ENCODE measurements around the gene ZFP28.

ZFP28 gene

DNA sequence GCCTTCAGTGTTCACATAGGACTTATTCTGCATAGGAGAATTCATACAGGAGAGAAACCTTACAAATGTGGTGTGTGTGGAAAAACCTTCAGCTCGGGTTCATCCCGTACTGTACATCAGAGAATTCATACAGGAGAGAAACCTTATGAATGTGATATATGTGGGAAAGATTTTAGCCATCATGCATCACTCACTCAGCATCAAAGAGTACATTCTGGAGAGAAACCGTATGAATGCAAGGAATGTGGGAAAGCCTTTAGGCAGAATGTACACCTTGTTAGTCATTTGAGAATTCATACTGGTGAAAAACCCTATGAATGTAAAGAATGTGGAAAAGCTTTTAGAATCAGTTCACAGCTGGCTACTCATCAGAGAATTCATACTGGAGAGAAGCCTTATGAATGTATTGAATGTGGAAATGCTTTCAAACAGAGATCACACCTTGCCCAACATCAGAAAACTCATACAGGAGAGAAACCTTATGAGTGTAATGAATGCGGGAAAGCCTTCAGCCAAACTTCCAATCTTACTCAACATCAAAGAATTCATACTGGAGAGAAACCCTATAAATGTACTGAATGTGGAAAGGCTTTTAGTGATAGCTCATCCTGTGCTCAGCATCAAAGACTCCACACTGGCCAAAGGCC, 13.4 kb upstream of the ZFP28 start:
- TF ChIP-seq FOXM1 (IDR thresholded peaks at IDR 0.05; ENCODE audit: borderline replicate concordance, low read depth) (no peak), TCF12 (IDR thresholded peaks at IDR 0.05; ENCODE audit: low read depth) (no peak), CREB1 (IDR thresholded peaks at IDR 0.05; ENCODE audit: low read depth) (no peak), RAD21 (IDR thresholded peaks at IDR 0.05; ENCODE audit: low read depth) (no peak), EP300 (IDR thresholded peaks at IDR 0.05; ENCODE audit: borderline replicate concordance) (no peak), TAF1 (IDR thresholded peaks at IDR 0.05; ENCODE audit: low read depth) (no peak), EGR1 (IDR thresholded peaks at IDR 0.05) (no peak), YY1 (IDR thresholded peaks at IDR 0.05; ENCODE audit: low read depth) (no peak), CEBPB (IDR thresholded peaks at IDR 0.05) (no peak), TEAD4 (IDR thresholded peaks at IDR 0.05) (no peak), ZBTB7A (IDR thresholded peaks at IDR 0.05; ENCODE audit: low read depth) (no peak), NFIC (IDR thresholded peaks at IDR 0.05) (no peak)
- TF ChIP-seq, protein P1, sequence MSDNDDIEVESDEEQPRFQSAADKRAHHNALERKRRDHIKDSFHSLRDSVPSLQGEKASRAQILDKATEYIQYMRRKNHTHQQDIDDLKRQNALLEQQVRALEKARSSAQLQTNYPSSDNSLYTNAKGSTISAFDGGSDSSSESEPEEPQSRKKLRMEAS (IDR thresholded peaks at IDR 0.05): no peak
- TF ChIP-seq, protein P2, sequence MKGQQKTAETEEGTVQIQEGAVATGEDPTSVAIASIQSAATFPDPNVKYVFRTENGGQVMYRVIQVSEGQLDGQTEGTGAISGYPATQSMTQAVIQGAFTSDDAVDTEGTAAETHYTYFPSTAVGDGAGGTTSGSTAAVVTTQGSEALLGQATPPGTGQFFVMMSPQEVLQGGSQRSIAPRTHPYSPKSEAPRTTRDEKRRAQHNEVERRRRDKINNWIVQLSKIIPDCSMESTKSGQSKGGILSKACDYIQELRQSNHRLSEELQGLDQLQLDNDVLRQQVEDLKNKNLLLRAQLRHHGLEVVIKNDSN (IDR thresholded peaks at IDR 0.05): no peak
- TF ChIP-seq, protein P3, sequence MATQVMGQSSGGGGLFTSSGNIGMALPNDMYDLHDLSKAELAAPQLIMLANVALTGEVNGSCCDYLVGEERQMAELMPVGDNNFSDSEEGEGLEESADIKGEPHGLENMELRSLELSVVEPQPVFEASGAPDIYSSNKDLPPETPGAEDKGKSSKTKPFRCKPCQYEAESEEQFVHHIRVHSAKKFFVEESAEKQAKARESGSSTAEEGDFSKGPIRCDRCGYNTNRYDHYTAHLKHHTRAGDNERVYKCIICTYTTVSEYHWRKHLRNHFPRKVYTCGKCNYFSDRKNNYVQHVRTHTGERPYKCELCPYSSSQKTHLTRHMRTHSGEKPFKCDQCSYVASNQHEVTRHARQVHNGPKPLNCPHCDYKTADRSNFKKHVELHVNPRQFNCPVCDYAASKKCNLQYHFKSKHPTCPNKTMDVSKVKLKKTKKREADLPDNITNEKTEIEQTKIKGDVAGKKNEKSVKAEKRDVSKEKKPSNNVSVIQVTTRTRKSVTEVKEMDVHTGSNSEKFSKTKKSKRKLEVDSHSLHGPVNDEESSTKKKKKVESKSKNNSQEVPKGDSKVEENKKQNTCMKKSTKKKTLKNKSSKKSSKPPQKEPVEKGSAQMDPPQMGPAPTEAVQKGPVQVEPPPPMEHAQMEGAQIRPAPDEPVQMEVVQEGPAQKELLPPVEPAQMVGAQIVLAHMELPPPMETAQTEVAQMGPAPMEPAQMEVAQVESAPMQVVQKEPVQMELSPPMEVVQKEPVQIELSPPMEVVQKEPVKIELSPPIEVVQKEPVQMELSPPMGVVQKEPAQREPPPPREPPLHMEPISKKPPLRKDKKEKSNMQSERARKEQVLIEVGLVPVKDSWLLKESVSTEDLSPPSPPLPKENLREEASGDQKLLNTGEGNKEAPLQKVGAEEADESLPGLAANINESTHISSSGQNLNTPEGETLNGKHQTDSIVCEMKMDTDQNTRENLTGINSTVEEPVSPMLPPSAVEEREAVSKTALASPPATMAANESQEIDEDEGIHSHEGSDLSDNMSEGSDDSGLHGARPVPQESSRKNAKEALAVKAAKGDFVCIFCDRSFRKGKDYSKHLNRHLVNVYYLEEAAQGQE (IDR thresholded peaks at IDR 0.05; ENCODE audit: low read depth): no peak

DNA sequence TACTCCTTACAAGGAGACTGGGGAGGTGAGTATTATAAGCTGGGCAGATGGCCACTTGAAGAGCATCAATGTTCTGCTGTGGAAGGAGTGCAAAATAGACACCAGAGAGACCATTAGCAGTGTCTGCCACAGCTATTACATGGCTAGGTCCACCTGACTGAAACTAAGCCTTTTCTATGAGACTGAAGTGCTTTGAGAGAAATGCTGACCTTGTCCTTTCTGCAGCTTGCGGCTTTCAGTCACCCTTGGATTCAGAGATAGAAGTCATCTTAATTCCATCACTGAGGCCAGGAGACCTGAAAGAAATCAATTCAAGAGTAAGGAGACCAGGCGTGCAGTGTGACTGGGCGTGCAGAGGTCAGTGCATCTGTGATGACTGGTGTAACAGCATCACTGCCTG, 1.3 kb upstream of the ZFP28 start:
- TF ChIP-seq CREB1 (IDR thresholded peaks at IDR 0.05; ENCODE audit: low read depth): no peak
- TF ChIP-seq, protein P3 (IDR thresholded peaks at IDR 0.05; ENCODE audit: low read depth): no peak
- TF ChIP-seq ZBTB7A (IDR thresholded peaks at IDR 0.05; ENCODE audit: low read depth): no peak
- TF ChIP-seq, protein P2 (IDR thresholded peaks at IDR 0.05): no peak
- TF ChIP-seq TCF12 (IDR thresholded peaks at IDR 0.05; ENCODE audit: low read depth): no peak
- TF ChIP-seq EP300 (IDR thresholded peaks at IDR 0.05; ENCODE audit: borderline replicate concordance): no peak
- TF ChIP-seq RAD21 (IDR thresholded peaks at IDR 0.05; ENCODE audit: low read depth): no peak
- no peak for TF ChIP-seq YY1 (IDR thresholded peaks at IDR 0.05; ENCODE audit: low read depth)
- TF ChIP-seq CEBPB (IDR thresholded peaks at IDR 0.05): no peak
- TF ChIP-seq NFIC (IDR thresholded peaks at IDR 0.05): no peak
- TF ChIP-seq FOXM1 (IDR thresholded peaks at IDR 0.05; ENCODE audit: borderline replicate concordance, low read depth): no peak
- no peak for TF ChIP-seq TEAD4 (IDR thresholded peaks at IDR 0.05)
- no peak for TF ChIP-seq TAF1 (IDR thresholded peaks at IDR 0.05; ENCODE audit: low read depth)
- no peak for TF ChIP-seq EGR1 (IDR thresholded peaks at IDR 0.05)
- TF ChIP-seq, protein P1 (IDR thresholded peaks at IDR 0.05): no peak

DNA sequence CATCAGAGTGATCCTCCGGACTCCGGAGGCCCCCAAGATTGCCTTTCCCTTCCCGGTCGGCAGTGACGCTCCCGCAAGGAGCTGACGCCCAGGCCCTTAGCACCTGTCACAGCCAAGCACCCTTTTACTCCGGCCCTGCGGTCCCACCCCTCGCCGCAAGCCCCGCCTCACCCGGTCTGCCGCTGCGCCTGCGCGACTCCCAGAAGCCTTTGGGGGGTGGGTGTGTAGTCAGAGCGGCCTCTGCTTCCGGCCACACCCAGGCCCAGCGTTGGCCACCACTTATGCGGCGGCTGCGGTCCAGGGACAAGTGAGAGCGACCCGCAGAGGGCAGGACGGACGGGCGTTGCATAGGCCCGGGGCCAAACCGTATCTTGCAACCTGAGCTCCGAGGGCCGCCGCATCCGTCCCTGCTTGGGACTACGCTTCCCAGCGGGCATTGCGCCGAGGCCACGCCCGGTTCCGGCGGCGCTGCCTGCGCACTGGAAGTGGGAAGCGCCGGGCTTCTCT, 441 bp upstream of the ZFP28 start:
- TF ChIP-seq TAF1 (IDR thresholded peaks at IDR 0.05; ENCODE audit: low read depth): 0 out of 2 replicates have a peak, but pooled peaks have one; percentile 21
- TF ChIP-seq, protein P1 (IDR thresholded peaks at IDR 0.05): peak; percentile 30; the same call in 1 of the 2 replicates
- no peak for TF ChIP-seq ZBTB7A (IDR thresholded peaks at IDR 0.05; ENCODE audit: low read depth)

DNA sequence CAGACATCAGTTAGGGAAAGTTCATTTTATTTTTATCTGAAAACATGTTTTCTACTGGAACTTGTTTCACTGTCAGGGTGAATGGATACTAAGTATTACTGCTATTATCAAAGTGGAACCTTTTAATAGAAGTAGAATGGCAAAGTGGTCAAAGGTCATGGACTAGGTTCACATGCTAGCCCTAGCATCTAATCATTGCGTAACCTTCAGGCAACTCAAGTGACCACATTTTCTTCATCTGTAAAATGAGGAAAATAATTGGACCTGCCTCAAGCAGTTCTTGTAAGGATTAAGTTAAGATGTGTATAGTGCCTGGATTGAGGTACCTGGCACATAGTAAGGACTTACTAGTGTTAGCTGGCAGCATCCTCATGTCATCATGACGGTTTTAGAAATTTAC, 5.0 kb downstream of the ZFP28 start:
- TF ChIP-seq, protein P1 (IDR thresholded peaks at IDR 0.05): no peak
- no peak for TF ChIP-seq EGR1 (IDR thresholded peaks at IDR 0.05)
- no peak for TF ChIP-seq TCF12 (IDR thresholded peaks at IDR 0.05; ENCODE audit: low read depth)
- no peak for TF ChIP-seq YY1 (IDR thresholded peaks at IDR 0.05; ENCODE audit: low read depth)
- no peak for TF ChIP-seq NFIC (IDR thresholded peaks at IDR 0.05)
- TF ChIP-seq CEBPB (IDR thresholded peaks at IDR 0.05): no peak
- no peak for TF ChIP-seq RAD21 (IDR thresholded peaks at IDR 0.05; ENCODE audit: low read depth)
- TF ChIP-seq, protein P2 (IDR thresholded peaks at IDR 0.05): no peak
- no peak for TF ChIP-seq ZBTB7A (IDR thresholded peaks at IDR 0.05; ENCODE audit: low read depth)
- no peak for TF ChIP-seq TAF1 (IDR thresholded peaks at IDR 0.05; ENCODE audit: low read depth)

DNA sequence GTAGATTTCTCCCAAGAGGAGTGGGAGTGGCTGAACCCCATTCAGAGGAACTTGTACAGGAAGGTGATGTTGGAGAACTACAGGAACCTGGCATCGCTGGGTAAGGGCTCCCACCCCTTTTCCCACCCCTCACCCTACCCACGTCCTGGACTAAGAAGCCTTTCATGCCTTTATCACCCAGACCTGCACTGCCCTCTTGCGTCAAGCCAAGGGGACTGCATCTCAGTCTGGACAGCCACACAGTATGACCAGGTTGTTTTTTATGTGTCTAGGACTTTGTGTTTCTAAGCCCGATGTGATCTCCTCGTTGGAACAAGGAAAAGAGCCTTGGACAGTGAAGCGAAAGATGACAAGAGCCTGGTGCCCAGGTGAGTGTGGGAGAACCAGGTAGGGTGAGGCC, 8.8 kb downstream of the ZFP28 start:
- no peak for TF ChIP-seq ZBTB7A (IDR thresholded peaks at IDR 0.05; ENCODE audit: low read depth)
- no peak for TF ChIP-seq CREB1 (IDR thresholded peaks at IDR 0.05; ENCODE audit: low read depth)
- no peak for TF ChIP-seq NFIC (IDR thresholded peaks at IDR 0.05)
- TF ChIP-seq TEAD4 (IDR thresholded peaks at IDR 0.05): no peak
- TF ChIP-seq, protein P2 (IDR thresholded peaks at IDR 0.05): no peak
- TF ChIP-seq, protein P1 (IDR thresholded peaks at IDR 0.05): no peak
- no peak for TF ChIP-seq EP300 (IDR thresholded peaks at IDR 0.05; ENCODE audit: borderline replicate concordance)
- no peak for TF ChIP-seq TAF1 (IDR thresholded peaks at IDR 0.05; ENCODE audit: low read depth)
- TF ChIP-seq, protein P3 (IDR thresholded peaks at IDR 0.05; ENCODE audit: low read depth): no peak

Measured in Ishikawa (cell line).